K562 (cell line): ENCODE data around the gene EIF4G2. TPM values are rescaled to one million over a fixed set of nuclear protein-coding genes. Genes with fewer than 3 reads are reported as not detected.

Source experiments
- BHLHE40 ChIP-seq: IDR thresholded peaks from 2 replicates; pipeline ENCODE4 v1.6.1; 2011; ENCODE audit warnings: low read length, improper control_type of control experiment
- BMI1 ChIP-seq: fragments of 150-350 bp; IDR thresholded peaks from 2 replicates; pipeline ENCODE4 v1.6.1; 2014; ENCODE audit warnings: low read length
- BRD9 ChIP-seq: fragments of 450-650 bp; IDR thresholded peaks from 2 replicates; pipeline ENCODE4 v1.6.1; 2018; ENCODE audit warnings: low read depth; ENCODE audit not compliant: partially characterized antibody
- BRF1 ChIP-seq: IDR thresholded peaks from 3 replicates; pipeline ENCODE4 v1.6.1; 2011; ENCODE audit warnings: borderline replicate concordance, mild to moderate bottlenecking; ENCODE audit not compliant: insufficient read length; ENCODE audit errors: extremely low read depth
- CGGBP1 ChIP-seq: fragments of 250-450 bp; sonication (Bioruptor Pico); IDR thresholded peaks from 2 replicates; pipeline ENCODE4 v1.9.0; 2021; ENCODE audit warnings: mild to moderate bottlenecking
- CXXC5 ChIP-seq: fragments of 250-450 bp; sonication (Bioruptor Pico); IDR thresholded peaks from 2 replicates; pipeline ENCODE4 v1.8.0; 2022; ENCODE audit warnings: inconsistent platforms, mild to moderate bottlenecking, moderate library complexity
- FUS ChIP-seq: fragments of 200-400 bp; formaldehyde crosslinking; optimal IDR thresholded peaks from 2 replicates; pipeline ENCODE3; 2017; ENCODE audit warnings: low read depth, low read length
- HNRNPK ChIP-seq: fragments of 200-400 bp; formaldehyde crosslinking; IDR thresholded peaks from one replicate; pipeline ENCODE4 v1.6.1; 2018; ENCODE audit warnings: mild to moderate bottlenecking, low read depth, low read length; ENCODE audit not compliant: poor library complexity, severe bottlenecking
- MBD2 ChIP-seq: sonication (generic); IDR thresholded peaks from 2 replicates; pipeline ENCODE4 v1.6.1; 2016; ENCODE audit warnings: low read depth, borderline replicate concordance
- MEF2A ChIP-seq: IDR thresholded peaks from 2 replicates; pipeline ENCODE4 v1.6.1; 2011; ENCODE audit warnings: low read depth, mild to moderate bottlenecking, low read length, moderate library complexity; ENCODE audit not compliant: control insufficient read depth
- NCOA4 ChIP-seq: fragments of 450-650 bp; IDR thresholded peaks from 2 replicates; pipeline ENCODE4 v1.6.1; 2018; ENCODE audit warnings: mild to moderate bottlenecking; ENCODE audit not compliant: partially characterized antibody
- PHTF2 ChIP-seq: fragments of 250-450 bp; sonication (Bioruptor Pico); IDR thresholded peaks from 2 replicates; pipeline ENCODE4 v1.5.0; 2021; ENCODE audit warnings: mild to moderate bottlenecking
- POLR2AphosphoS5 ChIP-seq: IDR thresholded peaks from 2 replicates; pipeline ENCODE4 v1.6.1; 2011; ENCODE audit warnings: mild to moderate bottlenecking, low read depth, low read length, moderate library complexity; ENCODE audit not compliant: control insufficient read depth, insufficient read depth
- SIRT6 ChIP-seq: IDR thresholded peaks from one replicate; pipeline ENCODE4 v1.6.1; 2012; ENCODE audit warnings: low read depth, mild to moderate bottlenecking, control low read depth, inconsistent platforms, low read length, moderate library complexity
- SNRNP70 ChIP-seq: fragments of 200-400 bp; formaldehyde crosslinking; optimal IDR thresholded peaks from 2 replicates; pipeline ENCODE3; 2017; ENCODE audit warnings: low read depth, low read length
- ZBED1 ChIP-seq: IDR thresholded peaks from 2 replicates; pipeline ENCODE4 v1.6.1; 2014
- ZNF232 ChIP-seq: sonication (generic); formaldehyde crosslinking; IDR thresholded peaks from 2 replicates; pipeline ENCODE4 v1.8.0; 2022; ENCODE audit warnings: mild to moderate bottlenecking, missing genetic modification reagents
- ZNF274 ChIP-seq: IDR thresholded peaks from 2 replicates; pipeline ENCODE4 v1.6.1; 2011; ENCODE audit warnings: low read depth, mild to moderate bottlenecking, low read length, moderate library complexity, borderline replicate concordance
- ZNF584 ChIP-seq: fragments of 200-800 bp; sonication (Bioruptor generic); IDR thresholded peaks from 2 replicates; pipeline ENCODE4 v1.6.1; 2016; ENCODE audit warnings: low read depth, mild to moderate bottlenecking, missing genetic modification characterization, missing compliant biosample characterization
- polyA plus RNA-seq, 8 experiments: library from polyadenylated mRNA; depleted of rRNA in 4 of 8; stranded (reverse) in 5 of 8; unstranded in 3 of 8; fragments of >200 nt; fragmentation: Nextera tagmentation in 2 of 8; fragmentation: Illumina TruSeq in 1 of 8; extraction: Ambion mirVana in 2 of 8; extraction: Trizol in 1 of 8; gene quantifications; 2 replicates each; pipeline versions ENCODE4 v1.2.1 to v1.2.3, GENCODE V29; 2011 to 2014; ENCODE audit warnings: inconsistent platforms in 1 of 8, missing spikeins in 1 of 8
- total RNA-seq, 7 experiments: library from RNA; depleted of rRNA in 6 of 7; stranded (reverse); fragments of >200 nt in 6 of 7; fragmentation: Illumina TruSeq in 2 of 7; extraction: Trizol in 2 of 7; gene quantifications; 2 replicates each; pipeline versions ENCODE4 v1.2.1 to v1.2.3, GENCODE V29; 2011 to 2021; ENCODE audit warnings: low replicate concordance in 1 of 7
- TF ChIP-seq, protein P1 (sequence below): fragments of 200-800 bp; sonication (Bioruptor generic); IDR thresholded peaks from 2 replicates; pipeline ENCODE4 v1.6.1; 2017; ENCODE audit warnings: missing genetic modification characterization, missing compliant biosample characterization

The EIF4G2 gene
- total and polyA plus RNA-seq, 9 of the 15 experiments (the other 6 are each of a cell fraction or from before 2014, with no cell fraction given) = 206 to 790 (median 646) TPM

DNA sequence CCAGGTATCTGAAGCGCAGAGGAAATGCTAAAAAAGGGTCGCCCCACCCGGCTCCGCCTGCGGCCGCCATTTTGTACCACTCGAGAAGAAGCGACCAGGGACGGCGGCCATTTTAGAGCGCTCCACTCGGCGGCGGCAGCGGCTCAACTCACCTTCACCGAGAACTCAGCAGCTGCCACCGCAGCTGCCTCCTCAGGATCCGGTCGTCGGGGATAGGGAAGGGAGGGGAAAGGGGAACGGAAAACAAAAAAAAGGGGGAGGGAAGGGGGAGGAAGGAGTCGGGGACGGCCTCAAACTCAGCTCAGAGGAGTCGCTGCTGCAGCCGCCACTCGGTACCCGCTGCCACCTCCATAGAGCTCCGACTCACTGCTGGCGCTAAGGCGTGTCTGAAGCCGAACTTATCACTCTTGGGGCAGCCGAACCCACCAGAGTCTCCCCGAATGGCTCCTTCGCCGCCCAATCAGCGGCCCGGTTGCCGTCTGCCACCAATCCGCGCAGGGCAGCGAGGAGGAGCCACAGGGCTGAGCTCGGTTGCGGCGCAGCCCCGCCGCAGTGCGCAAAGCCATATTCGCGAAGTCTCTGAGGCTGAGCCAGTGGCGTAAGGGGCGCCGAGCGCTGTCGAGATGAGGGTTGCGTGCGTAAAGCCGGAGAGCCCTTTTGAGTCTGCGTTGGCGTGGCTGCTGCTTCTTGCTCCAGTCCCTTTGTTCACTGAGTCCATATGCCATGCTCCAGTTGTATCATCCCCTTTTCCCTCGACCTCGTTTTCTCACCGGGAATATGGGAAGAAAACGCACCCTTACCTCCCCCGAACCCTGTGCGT, at the start of gene EIF4G2 (continued):
- no peak for TF ChIP-seq ZNF274
- TF ChIP-seq HNRNPK = peak; percentile 100
- no peak for TF ChIP-seq NCOA4
- TF ChIP-seq BRD9 = peak; percentile 93
- no peak for TF ChIP-seq ZNF232
- no peak for TF ChIP-seq BMI1
- TF ChIP-seq ZBED1 = peak; percentile 46; the same call in 1 of the 2 replicates
- TF ChIP-seq FUS = no peak
- TF ChIP-seq BRF1 = no peak
- no peak for TF ChIP-seq SIRT6
- no peak; the same call in 1 of the 2 replicates for TF ChIP-seq ZNF584
- TF ChIP-seq SNRNP70 = no peak
- TF ChIP-seq BHLHE40 = peak; percentile 33; the same call in 1 of the 2 replicates
- peak; percentile 91 for TF ChIP-seq MBD2
- TF ChIP-seq CXXC5 = no peak; the same call in 1 of the 2 replicates
- TF ChIP-seq, protein P1, sequence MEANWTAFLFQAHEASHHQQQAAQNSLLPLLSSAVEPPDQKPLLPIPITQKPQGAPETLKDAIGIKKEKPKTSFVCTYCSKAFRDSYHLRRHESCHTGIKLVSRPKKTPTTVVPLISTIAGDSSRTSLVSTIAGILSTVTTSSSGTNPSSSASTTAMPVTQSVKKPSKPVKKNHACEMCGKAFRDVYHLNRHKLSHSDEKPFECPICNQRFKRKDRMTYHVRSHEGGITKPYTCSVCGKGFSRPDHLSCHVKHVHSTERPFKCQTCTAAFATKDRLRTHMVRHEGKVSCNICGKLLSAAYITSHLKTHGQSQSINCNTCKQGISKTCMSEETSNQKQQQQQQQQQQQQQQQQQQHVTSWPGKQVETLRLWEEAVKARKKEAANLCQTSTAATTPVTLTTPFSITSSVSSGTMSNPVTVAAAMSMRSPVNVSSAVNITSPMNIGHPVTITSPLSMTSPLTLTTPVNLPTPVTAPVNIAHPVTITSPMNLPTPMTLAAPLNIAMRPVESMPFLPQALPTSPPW = peak; percentile 77
- peak; percentile 99 for TF ChIP-seq POLR2AphosphoS5
- TF ChIP-seq MEF2A = no peak
- TF ChIP-seq CGGBP1 = peak; percentile 87; the same call in 1 of the 2 replicates
- no peak; the same call in 1 of the 2 replicates for TF ChIP-seq PHTF2 (CRISPR knock-in tag)
